ENCODE data around the gene SWSAP1. TPM values are rescaled to one million over a fixed set of nuclear protein-coding genes. Genes with fewer than 3 reads are reported as not detected.

Gene SWSAP1
- total and polyA plus RNA-seq, 2 experiments from 2014 or later = 2.1 to 6.1 TPM

- H3K4me2 ChIP-seq = peak overlapping the region; percentile 100
- H2AFZ ChIP-seq = peak overlapping the region; percentile 92
- peaks cover 33% of the 10 kb centered on the region for H3K4me1 ChIP-seq (ENCODE audit: insufficient read depth)
- peak overlapping the region; percentile 90 for H3K4me3 ChIP-seq
- DNase-seq (ENCODE audit: low spot score) (peak; percentile 94), ATAC-seq (peak; percentile 20)
- peaks cover 2% of the 10 kb centered on the region; the same call in 1 of the 3 replicates for H3K9me3 Mint-ChIP-seq
- TF ChIP-seq EZH2phosphoT487 (IDR thresholded peaks at IDR 0.05; ENCODE audit: unreplicated experiment) (no peak), ZNF331 (CRISPR knock-in tag; IDR thresholded peaks at IDR 0.05; ENCODE audit: low read depth) (no peak), REST (IDR thresholded peaks at IDR 0.05; ENCODE audit: unreplicated experiment) (no peak), NANOG (IDR thresholded peaks at IDR 0.05; ENCODE audit: borderline replicate concordance) (no peak), CTCF (conservative IDR thresholded peaks at IDR 0.05; ENCODE audit: low read depth in 2 of 2) (no peak), EZH2 (IDR thresholded peaks at IDR 0.05; ENCODE audit: low read depth, unreplicated experiment) (no peak), STAT1 (IDR thresholded peaks at IDR 0.05; ENCODE audit: unreplicated experiment) (no peak), JUNB (IDR thresholded peaks at IDR 0.05; ENCODE audit: unreplicated experiment) (no peak), POLR2AphosphoS5 (IDR thresholded peaks at IDR 0.05; ENCODE audit: low read depth) (peak; percentile 48)
- peak overlapping the region; percentile 82 for H3K4me3 Mint-ChIP-seq
- H3K4me1 Mint-ChIP-seq = peaks cover 19% of the 10 kb centered on the region
- H4K20me1 ChIP-seq (replicated peaks; ENCODE audit: insufficient read depth) = no peaks in the 10 kb centered on the region
- H3K79me2 ChIP-seq (replicated peaks; ENCODE audit: insufficient read depth) = no peaks in the 10 kb centered on the region
- H3K27ac Mint-ChIP-seq = peak overlapping the region; percentile 93
- H3K9me2 ChIP-seq (ENCODE audit: insufficient read depth) = no peaks in the 10 kb centered on the region
- no peaks in the 10 kb centered on the region for H3K36me3 ChIP-seq (ENCODE audit: insufficient read depth)
- peak overlapping the region; percentile 63; the same call in 1 of the 2 replicates for H3K27ac ChIP-seq (ENCODE audit: low read depth)
- H3F3A ChIP-seq (replicated peaks; ENCODE audit: low read depth) = peaks cover 23% of the 10 kb centered on the region
- peaks cover 47% of the 10 kb centered on the region for H3K27me3 Mint-ChIP-seq (ENCODE audit: insufficient read depth, low read depth, poor library complexity)
- peaks cover 1% of the 10 kb centered on the region; the same call in 1 of the 3 replicates for H3K36me3 Mint-ChIP-seq (ENCODE audit: low read depth)
- peaks cover 45% of the 10 kb centered on the region for H3K27me3 ChIP-seq (ENCODE audit: insufficient read depth)
These were observed 47.1 kb downstream of the SWSAP1 start for GRCh38 chr19:11421371-11422098.

Data from GM23338 (cell line).